GM12873 (cell line): ENCODE measurements around the gene BRMS1.

Experiments used
- TF ChIP-seq, protein P1 (sequence below): IDR thresholded peaks from 2 replicates; pipeline ENCODE4 v1.5.1; 2012; ENCODE audit warnings: low read depth, mild to moderate bottlenecking, moderate library complexity, low read length, control low read depth; ENCODE audit not compliant: insufficient read depth; ENCODE audit errors: missing control alignments

BRMS1 gene

DNA sequence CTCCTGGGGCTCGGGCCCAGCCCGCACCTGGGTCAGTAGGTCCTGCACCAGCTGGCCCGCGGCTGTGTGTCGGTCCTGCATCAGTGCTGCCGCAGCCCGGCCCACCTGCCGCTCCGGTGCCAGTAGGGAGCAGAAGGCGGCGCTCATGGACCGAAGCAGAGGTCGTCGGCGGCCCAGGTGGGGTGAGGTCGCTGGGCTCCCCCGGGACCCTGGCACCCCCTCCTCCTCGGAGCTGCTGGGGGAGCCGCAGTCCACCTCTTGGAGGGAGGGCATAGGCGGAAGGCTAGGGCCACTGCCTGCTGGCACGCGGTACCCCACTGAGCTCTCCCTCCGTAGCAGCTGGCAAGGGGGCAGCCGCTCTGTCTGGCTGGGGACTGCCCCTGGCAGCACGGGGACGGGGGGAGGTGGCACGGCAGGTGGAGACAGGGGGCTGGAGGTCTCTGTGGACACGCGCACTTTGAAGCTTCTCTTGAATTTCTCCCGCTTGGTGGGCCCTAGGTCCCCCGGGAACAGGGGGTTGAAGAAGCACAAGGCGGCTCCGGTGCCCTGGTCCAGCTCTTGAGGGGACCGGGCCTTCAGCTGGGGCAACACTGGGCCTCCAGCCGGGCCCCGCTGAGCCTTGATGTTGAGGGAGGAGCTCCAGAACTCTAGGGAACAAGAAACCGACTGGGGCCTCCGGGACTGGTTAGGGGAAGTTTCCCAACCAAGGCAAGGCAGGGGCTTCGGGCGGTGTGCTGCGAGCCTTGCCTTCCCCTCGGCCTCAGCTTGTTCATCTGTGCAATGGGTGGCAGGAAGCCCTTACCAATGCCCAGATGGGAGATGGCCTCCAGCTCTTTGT is 10.1 kb downstream of the BRMS1 start:
- TF ChIP-seq, protein P1, sequence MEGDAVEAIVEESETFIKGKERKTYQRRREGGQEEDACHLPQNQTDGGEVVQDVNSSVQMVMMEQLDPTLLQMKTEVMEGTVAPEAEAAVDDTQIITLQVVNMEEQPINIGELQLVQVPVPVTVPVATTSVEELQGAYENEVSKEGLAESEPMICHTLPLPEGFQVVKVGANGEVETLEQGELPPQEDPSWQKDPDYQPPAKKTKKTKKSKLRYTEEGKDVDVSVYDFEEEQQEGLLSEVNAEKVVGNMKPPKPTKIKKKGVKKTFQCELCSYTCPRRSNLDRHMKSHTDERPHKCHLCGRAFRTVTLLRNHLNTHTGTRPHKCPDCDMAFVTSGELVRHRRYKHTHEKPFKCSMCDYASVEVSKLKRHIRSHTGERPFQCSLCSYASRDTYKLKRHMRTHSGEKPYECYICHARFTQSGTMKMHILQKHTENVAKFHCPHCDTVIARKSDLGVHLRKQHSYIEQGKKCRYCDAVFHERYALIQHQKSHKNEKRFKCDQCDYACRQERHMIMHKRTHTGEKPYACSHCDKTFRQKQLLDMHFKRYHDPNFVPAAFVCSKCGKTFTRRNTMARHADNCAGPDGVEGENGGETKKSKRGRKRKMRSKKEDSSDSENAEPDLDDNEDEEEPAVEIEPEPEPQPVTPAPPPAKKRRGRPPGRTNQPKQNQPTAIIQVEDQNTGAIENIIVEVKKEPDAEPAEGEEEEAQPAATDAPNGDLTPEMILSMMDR = no peak

DNA sequence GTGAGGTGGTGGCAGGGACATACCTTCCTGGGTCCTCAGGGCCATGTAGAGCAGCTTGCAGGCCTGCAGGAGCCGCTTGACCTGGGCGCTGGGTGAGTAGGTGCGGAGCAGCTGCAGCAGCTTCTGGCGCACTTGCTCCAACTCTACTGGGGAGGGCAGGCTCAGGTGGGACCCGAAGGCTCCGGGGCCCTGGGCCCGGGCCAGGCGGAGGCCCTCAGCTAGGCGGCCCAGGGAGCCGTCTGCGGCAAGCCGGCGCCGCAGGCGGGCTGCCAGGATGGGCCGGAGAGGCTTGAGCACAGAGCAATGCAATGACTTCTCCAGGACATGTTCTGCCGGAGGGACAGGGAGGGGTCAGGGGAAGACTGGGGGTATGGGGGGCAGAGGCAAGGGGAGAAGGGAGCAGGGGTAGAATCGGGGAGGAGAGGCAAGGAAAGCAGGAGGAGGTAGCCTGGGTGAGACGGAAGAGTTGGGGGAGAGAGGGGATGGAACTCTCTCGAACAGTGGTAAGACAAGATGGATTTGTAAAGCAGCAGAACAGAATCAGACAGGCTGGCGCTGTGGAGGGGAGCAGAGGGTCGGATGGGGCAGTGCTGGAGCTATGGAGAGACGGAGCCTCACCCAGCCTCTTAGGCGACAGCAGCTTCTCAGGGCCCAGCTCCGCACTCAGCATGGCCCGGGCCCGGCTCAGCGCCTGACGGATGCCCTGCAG is 10.9 kb downstream of the BRMS1 start:
- TF ChIP-seq, protein P1 = no peak

DNA sequence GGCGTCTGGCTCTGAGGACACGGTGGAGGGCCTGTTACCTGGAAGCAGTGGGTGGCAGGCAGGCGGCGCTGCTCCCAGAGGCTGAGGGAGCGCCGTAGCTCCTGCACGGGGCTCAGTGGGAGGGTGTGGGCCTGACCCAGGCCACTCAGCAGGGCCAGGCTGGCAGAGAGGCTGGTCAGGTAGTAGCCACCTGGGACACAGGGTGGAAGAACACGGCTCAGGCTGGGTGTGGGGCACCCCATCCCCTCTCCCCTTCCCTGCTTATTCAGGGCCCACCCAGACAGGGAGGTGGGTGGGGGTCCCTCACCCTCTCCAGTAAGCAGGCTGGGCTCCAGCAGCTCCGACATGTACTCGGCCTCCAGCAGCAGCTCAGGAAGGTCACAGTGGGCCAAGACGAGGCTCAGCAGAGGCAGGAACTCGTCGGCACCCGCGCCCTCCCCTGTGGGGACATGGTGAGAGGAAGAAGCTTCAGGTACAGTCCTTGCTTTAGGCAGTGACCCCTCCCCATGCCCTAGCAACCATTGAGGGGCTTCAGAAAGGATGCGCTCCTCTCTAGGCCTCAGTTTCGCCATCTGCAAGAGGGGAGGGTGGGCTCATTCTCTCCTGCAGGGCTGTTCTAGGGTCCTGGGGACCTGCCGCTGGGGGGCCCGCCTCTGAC is 11.6 kb downstream of the BRMS1 start:
- TF ChIP-seq, protein P1 = no peak

DNA sequence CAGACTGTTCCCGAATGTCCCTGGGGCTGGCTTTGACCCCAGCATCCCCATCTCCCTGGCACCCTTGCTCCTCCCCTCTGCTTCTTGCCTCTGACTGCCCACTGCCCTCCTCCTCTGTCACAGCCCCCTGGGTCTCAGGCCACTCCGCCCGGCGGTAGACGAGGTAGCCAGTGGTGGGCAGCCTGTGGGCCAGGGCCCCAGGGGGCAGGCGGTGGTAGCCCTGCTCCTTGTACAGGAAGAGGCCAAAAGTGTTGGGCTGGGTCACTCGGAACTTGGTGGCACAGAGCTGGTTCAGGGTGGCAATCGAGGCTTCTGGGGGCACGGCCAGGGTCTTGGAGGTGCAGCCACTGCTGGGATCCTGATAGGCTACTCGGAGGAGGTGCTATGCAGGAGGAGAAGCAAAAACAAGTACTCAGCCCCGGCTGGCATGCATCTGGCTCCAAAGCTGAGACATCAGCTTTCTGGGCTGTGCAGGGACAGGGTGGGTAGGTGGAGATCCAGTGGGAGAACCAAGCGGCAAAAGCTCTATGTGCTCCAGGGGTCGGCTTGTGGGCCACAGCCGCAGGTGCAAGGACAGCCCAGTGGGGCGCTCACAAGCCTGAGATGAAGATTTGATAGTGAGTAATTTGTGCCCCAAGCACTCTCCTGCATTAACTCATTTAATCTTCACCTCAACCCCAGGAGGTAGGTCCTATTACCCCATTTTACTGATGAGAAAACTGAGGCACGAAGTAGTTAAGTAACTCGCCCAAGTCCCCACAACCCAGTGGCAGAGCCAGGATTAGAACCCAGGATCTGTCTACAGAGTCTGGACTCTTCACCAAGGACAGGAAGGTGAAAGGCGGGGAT is 12.3 kb downstream of the BRMS1 start:
- TF ChIP-seq, protein P1 = no peak

DNA sequence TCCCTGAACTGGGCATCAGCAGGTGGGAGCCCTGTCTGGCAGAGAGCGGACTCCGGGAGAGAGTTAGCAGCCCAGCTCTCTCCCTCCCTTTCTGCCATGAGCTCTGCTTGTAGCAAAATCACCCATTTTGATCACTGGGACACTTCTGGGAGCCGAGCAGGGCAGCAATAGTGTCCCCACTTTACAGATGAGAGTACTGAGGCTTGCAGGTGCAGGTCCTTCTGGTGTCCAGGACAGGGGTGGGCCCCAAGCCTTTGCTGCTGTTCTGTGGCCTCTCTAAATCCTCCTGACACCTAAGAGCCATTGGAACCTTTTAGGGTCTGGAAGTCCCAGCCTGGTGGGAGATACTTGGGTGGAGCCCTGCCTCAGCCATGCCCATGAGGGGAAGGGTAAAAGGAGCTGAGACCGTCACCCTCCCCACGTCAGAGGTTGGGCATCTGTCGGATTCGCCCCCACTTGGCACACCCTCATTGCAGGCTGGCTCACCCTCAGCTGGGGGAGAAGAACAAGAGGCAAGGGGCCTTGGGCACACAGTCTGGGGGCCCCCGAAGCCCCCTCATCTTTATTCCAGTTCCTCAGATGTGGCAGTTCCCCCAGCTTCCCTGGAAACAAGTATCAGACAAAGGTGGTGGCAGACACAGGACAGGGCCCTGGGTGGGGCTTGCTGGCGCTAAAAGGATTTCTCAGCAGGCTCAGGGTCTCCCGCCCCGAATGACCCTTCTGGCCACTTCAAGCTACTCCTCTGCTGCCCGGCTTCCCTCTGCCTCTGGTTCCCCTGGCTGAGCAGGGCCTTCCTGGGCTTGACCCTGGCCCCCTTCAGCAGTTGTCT is 13.1 kb downstream of the BRMS1 start:
- TF ChIP-seq, protein P1 = no peak

DNA sequence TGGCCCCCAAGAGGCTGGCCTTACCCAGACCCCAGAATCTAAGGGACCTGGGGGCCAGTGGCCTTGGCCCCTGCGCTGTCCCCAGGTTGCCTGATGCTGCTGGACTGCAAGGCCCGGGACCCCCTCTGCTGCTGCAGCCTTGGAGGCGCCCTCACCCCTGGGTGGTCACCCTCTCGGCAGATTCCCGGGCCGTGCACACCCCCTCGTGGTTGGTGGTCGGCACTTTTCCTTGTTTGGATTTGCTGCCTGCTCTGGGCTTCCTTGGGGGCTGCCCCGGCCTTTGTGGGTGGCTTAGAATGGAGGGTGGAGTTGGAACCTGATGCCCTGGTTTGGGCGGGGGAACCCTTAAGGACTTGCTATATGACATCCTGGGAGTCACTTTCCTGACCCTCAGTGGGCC is 14.0 kb downstream of the BRMS1 start:
- TF ChIP-seq, protein P1 = no peak
